HG03354 (cell line): Measurements from ENCODE around the gene CNP.
A peak's percentile ranks its signal among the peaks of the same experiment; 100 is the strongest.

Source experiments
- ATAC-seq: cut with Tn5 transposase; IDR thresholded peaks from one replicate; pipeline ENCODE4 v1.9.1; 2021; ENCODE audit warnings: mild to moderate bottlenecking; ENCODE audit not compliant: unreplicated experiment, poor library complexity, severe bottlenecking

CNP gene

GRCh38 chr17:41970901-41971331 is 4.3 kb downstream of the CNP start:
- no peak for ATAC-seq

- no peak for ATAC-seq
Measured at GRCh38 chr17:41971721-41972523, 5.3 kb downstream of the CNP start.

- ATAC-seq, result peak; percentile 42
Measured at GRCh38 chr17:41972571-41973407, 6.2 kb downstream of the CNP start.

- no peak for ATAC-seq
Measured at GRCh38 chr17:41973408-41973811, 6.8 kb downstream of the CNP start.

- no peak for ATAC-seq
Measured at GRCh38 chr17:41974031-41974430, 7.4 kb downstream of the CNP start.

GRCh38 chr17:41974658-41975057 is 8.1 kb downstream of the CNP start:
- no peak for ATAC-seq

- ATAC-seq, result no peak
Measured at GRCh38 chr17:41975099-41976083, 8.8 kb downstream of the CNP start.

GRCh38 chr17:41976142-41976768 is 9.7 kb downstream of the CNP start:
- ATAC-seq, result no peak

GRCh38 chr17:41977991-41978390 is 11.4 kb downstream of the CNP start:
- no peak for ATAC-seq

- no peak for ATAC-seq
Measured at GRCh38 chr17:41982026-41982760, 15.6 kb downstream of the CNP start.

- ATAC-seq, result no peak
Measured at GRCh38 chr17:41984454-41984853, 17.9 kb downstream of the CNP start.

GRCh38 chr17:41985919-41986318 is 19.3 kb downstream of the CNP start:
- no peak for ATAC-seq

- no peak for ATAC-seq
Measured at GRCh38 chr17:41986634-41987033, 20.0 kb downstream of the CNP start.

GRCh38 chr17:41987642-41988041 is 21.0 kb downstream of the CNP start:
- ATAC-seq, result no peak

- no peak for ATAC-seq
Measured at GRCh38 chr17:41988418-41988817, 21.8 kb downstream of the CNP start.

- no peak for ATAC-seq
Measured at GRCh38 chr17:41989702-41990419, 23.3 kb downstream of the CNP start.

- no peak for ATAC-seq
Measured at GRCh38 chr17:41992576-41992975, 26.0 kb downstream of the CNP start.

- ATAC-seq, result no peak
Measured at GRCh38 chr17:41996855-41997164, 30.2 kb downstream of the CNP start.
